Fibroblast of skin of scalp (primary cell): ENCODE data around the gene LYRM4.

Experiments
- DNase-seq: peaks from one replicate; pipeline ENCODE4 v3.0.0-alpha.2; 2013

The LYRM4 gene

DNA sequence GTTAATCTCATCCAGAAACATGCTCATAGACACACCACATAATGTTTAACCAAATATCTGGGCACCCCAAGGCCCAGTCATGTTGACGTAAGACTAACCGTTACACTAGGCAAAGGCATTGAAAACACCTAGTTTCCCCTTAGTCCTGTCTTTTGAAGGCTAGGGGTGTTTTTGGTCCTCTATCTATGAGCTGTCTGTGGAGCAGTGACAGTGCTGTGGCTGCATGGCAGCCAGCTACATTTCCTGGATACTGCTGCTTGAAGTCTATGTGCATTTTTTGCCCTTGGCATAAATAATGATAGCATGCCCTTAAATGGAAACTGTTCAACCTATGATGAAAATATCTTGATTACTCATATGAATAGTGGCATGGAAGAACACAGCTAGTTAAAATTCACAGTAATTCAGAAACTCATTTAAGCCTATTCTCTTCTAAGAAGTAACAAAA is 19.2 kb upstream of the LYRM4 start:
- peak; percentile 33 for DNase-seq

DNA sequence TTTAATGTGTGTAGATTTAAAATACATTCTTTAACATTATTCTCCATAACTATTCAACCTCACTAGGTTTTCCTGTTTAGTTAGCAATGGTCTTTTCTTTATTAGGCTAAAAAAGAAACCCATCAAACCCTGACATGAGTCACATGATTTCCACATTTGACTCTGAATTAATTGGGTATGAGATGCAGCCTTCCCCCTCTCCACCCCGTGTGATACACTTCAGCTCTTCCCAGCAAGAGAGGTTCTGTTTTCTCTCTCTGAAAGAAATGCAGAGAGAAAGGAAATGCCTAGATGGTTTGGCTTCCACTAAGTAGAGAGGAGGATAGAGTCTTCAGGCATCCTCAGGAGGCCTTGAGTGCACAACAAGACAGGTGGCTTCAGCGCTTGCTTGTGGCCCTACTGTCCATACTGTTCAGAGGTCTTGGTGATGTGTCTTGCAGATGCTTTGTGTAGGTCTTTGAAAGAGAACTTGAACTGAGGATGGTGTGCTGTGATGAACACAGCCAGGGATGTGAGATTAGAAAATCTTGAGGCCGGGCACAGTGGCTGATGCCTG is 17.9 kb upstream of the LYRM4 start:
- DNase-seq: no peak

DNA sequence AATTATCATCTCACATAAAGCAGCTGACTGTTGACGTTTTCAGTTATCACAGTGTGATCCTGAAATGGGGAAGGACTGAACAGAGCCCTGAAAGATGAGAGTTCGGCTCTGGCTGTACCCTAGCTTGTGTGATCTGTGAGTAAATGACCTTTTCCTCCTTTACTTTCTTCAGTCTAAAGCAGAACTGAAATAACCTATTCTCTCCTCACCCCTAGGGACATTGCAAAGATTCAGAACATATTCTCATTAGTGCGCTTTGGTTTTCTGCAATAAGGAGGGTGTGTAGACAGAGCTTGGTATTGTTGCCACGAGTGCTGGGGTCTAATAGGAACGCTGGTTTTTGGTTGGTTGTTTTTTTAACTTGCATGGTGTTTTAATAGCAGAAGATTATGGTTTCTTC is 17.3 kb upstream of the LYRM4 start:
- DNase-seq: no peak

DNA sequence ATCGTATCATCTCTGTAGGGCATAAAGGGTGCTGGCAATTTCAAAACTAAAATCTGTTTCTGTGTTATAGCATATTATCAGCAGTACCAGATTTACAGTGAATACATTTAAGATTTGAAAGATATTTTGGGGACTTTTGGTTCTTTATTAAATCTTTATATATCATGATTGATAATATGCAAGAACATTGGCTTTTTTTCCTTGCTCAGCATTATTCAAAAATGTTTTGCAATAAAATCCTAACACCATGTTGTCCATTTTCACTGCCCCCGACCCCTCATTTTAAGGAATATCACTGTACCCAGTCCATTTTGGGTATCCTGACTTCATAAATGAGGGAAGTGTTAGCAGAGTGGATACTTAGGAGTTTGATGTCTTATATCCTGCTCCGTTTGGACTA is 16.8 kb upstream of the LYRM4 start:
- no peak for DNase-seq

DNA sequence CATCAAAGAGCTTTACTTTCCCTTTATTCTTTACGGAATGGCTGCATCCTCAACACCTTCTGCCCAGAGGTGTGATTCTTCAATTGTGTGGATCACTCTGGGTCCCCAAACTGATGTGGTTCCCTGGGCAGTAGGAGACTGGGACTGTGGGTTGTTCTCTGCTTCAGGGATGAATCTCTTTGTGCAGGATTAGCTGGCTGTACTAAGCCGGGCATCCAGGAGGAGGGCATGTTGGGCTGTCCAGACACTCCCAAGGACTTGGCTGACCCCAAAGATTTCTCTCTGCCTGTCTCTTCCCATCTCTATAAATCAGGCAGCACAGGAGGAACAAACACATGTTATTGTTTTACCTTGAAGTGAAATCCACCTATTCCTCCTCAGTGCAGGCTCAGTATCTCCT is 15.8 kb upstream of the LYRM4 start:
- DNase-seq: no peak

DNA sequence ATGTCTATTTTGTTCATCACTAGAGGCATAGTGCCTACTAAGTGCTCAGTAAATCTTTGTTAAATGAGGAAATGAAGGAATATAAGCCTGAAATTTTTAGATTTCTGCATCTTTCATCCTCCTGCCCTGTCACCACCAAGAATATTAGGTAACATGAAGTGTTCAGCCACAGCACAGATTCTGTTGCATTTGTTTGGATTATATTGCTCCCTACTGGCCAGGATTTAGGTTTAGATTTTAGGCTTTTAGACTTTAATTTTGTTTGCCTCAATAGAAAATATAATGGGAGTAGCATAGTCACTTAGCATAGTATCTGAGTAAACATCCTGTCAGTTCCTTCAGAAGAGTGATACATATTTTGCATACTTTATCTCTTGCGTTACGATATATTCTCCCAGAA is 14.7 kb upstream of the LYRM4 start:
- peak; percentile 21 for DNase-seq

DNA sequence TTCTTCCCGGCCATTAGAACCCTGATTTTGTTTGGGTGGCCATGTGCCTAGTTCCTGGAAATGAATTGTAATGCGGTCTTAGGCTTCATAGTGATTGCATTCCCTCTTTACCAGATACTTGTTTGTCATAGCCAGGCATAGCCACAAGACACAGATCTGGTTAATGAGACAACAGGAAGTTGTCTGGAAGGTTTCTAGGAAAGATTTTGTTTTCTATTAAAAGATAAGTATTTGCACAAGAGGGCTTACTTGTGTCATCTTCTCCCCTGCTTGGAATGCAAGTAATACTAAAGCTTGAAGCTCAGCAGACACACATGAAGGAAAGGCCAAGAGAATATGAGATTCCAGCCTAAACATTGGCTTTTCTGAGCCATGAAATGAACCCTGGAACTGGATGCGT is 13.5 kb upstream of the LYRM4 start:
- DNase-seq: no peak

DNA sequence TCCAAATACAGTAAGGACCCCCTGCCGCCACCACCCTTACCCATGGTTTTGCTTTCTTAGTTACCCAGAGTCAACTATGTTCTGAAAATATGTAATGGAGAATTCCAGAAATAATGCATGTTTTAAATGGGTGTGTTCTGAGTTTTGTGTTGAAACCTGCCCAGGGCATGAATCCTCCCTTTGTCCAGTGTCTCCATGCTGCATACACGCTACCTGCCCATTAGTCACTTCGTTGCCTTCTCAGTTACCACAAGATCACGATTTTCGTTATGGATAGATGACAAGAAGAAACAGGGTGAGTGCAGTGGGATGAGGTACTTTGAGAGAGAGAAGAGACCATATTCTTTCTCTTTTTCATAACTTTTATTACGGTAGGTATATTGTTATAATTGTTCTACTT is 11.2 kb upstream of the LYRM4 start:
- no peak for DNase-seq

DNA sequence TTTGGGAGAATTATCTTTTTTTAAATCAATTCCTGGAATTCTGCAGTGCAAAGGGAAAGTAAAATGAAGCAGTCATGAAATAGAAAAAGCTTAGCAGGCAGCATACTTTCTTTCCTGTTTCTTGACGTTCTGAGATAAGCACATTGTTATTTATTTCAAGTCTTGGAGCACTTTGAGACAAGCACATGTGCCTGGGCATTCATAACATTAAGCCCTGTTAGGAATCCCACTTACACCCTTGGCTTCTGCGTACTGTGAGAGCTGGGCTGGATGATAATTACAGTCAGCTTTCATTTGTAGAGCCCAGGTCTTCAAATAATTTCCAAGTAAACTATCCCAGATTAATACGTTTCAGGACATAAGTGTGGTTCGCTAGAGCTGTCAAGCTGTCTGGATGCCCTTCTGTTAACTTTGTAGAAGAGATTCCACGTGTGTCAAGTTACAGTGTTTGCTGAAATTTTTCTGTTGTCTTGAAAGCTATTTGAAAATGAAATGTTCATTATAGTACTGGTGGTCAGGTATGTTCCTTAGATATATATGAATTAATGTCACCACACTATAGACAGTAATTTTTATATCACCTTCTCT is 9.4 kb upstream of the LYRM4 start:
- DNase-seq: no peak

DNA sequence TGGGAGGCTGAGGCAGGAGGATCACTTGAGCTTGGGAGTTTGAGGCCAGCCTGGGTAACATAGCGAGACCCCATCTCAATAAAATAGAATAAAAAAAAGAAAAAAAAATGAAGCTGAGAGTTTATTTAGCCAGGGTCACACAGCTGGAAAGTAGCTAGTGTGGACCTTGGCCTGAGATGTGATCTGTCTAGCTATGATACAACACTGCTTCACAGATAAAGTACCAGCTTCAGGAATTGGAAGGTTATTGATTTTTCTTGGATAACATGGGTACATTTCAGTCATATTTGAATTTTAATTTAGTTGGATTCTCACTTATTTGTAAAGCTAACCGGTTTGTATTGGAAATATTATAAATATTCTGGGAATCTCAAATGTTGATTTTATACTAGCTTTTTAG is 5.7 kb upstream of the LYRM4 start:
- DNase-seq: no peak

DNA sequence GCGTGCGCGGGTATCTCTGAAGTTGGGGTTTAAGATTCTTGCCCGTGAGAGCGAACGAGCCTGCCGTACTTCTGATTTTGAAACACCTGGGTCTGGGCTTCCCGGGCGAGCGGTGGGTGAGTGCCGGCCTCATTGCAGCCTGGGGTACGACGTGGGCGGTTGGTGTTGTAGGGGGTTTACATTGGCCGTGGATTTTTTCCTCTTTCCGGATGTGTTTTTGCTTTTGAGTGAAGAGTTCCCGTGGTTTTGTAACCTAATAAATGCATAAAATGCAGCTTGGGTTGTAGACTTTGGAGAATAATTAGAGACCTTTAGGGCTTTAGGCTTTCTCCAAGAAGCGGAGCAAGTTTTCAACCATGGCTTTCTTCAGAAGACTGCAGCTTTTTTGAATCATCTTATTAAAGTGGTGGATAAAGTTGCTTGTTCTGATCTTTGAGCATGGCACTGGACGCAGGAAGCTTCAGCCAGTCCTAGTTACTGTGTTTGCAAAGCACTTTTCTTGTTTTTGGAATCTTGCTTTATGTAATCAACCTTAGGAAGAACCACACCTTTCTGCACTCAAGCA is 877 bp upstream of the LYRM4 start:
- DNase-seq: no peak

DNA sequence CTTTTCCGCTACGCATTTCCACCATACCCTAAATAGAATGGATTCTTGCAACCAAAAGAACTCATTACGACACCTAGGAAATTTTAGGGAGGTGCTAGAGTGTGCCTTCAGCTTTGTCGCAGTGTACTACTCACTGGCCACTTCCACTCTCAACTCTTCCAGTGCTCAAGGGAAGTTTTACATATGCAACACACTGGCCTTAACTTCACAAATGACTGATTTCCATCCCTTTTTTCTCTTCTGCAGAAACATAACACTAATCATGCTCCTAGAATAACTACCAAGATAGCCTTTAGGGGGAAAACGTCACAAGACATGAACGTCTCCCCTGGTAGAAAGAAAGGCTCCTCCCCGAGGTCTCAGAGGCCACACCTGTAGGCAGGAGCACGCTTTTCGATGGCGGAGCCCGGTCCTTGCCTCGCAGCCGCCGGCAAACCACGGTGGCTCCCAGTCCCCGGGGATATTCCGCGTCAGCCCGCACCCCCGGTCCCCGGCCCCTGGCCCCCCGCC is 584 bp downstream of the LYRM4 start:
- peak; percentile 43 for DNase-seq

DNA sequence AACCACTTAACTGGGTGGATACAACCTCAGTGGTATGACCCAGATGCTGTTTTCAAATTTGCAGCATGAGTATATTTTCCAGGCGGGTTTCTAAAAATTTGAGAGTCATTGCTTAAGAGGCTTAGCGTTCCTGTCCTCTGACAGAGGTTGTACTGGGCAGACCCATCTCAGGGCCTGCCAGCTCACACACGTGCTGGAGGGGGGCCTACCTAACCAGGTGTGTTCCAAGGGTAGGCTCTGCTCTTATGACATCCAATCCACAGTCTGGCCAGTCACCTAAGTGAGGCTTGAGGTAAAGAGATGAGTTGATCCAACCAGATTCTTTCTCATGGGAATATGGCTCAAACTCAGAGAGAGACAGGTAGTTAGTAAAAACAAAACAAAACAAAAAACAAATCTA is 1.3 kb downstream of the LYRM4 start:
- no peak for DNase-seq

DNA sequence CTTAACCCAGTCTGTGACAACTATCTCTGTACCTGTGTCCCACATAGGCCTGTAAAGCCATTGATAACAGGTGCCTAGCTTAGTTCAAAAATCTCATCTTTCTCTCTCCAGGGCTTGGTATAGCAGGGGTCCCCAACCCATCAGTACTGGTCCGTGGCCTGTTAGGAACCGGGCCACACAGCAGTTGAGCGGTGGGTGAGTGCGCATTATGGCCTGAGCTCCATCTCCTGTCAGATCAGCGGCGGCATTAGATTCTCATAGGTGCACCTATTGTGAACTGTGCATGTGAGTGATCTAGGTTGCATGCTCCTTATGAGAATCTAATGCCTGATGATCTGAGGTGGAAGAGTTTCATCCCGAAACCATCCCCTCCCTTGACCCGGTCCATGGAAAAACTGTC is 3.4 kb downstream of the LYRM4 start:
- DNase-seq: no peak

DNA sequence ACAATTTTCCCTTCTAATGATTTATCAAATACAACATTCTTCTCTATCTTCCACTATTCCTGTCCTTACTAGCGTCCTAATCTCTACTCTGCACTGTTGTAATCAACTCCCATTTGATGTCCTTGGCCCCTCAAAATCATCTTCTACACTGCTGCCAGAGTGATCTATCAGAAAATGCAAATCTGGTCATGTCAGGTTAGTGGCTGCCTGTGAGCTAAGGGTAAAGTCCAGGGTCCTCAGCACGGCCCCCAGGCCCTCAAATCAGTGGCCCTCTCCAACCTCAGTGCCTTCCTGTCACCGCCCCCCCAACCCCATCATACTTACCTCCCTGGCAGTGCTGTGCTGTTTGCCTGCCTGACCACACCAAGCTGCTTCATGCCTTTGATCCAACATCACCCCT is 3.8 kb downstream of the LYRM4 start:
- DNase-seq: no peak

DNA sequence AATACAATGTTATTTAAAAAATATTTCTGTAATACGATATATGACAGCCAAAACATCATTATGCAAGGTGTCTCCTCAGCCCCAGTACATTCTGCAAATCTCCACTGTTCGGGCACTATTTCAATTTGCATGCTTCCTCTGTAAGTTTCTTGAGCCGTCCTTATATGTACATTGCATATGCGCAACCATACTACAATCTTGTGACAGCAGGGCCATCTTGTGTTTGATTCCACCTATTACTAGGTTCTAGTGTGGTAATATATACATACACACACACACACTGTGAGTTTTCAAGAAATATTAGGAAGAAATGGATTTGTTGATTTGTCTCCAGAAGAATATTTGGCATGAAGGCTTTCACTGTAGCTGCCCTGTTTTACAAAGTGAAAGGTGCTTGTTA is 9.8 kb downstream of the LYRM4 start:
- DNase-seq: peak; percentile 15

DNA sequence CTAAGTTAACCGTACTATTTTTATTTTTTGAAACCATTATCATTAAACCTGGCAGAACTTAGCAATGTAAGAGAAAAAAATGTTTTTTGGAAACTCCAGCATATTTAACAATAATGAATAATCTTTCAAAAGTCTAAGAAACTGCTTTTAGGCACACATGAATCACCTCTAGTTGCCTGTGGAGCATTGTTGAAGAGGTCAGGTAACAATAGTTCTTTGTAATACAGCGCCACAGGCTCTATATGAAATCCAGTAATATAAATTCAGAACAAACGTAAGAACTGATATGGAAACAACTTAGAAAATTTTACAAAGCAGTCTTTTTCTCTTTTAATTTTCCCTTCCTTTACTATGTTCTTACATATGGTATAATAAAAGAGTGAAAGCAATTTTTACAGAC is 10.3 kb downstream of the LYRM4 start:
- no peak for DNase-seq

DNA sequence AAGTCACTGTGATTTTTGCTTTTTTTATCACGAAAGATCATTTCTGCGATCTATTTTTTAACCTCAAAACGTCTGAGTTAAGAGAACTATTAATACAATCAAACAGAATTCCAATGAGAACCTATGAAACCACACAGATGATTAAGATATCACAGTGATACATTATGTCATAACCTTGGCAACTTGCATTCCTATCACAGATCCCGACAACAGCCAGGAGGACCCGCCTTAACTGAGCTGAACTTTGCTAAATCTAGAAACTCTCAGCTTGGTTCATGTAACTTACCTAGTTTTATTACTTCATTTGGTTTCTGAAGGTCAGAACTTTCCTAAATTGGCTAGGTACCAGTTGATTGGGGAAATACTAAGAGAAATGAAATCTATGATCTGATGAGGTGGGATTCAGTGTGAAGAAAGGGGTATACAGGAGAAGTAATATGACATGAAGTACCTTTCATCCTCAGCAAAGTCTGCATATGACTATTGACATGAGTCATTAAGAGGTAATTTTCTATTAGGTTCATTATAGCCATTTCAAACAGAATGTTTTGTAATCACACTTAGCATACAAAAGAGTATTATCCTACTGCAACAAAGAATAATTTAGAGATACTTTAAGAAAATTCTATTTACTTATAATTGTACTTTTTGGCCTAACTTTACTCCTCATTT is 11.2 kb downstream of the LYRM4 start:
- no peak for DNase-seq

DNA sequence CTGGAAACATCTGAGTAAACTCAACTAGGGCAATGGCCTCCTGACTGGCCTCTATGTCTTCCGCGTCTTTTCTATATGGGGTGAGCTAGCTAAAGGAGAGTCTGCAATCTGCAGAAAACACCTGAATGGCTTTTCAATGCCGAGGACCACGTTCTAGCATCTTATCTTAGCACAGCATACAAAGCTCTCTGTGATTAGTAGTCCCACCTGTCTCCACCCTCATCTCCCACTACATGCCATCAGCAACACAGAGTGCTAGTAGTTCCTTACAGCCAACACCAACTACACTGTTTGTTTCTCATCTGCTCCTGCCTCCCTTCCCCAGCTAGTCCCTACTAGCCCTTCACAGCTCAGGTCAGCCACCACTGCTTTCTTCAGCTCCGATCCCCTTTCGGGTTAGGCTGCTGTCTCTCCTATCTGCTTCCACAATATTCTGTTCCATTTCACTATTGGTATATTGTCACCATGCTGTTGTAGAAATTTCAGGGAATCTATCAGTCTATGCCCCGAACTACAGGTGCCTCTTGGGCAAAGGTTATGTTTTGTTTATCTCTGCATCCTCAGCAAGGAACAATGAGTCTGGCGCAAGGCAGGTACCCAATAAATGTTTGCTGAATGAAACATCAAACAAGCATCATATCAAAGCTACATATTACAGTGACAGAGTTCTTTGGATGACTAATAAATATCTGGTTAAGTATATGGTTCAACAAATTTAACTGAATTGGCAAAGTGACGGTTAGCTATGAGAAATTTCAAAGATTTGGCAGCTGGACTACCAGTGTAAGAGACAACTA is 12.2 kb downstream of the LYRM4 start:
- no peak for DNase-seq

DNA sequence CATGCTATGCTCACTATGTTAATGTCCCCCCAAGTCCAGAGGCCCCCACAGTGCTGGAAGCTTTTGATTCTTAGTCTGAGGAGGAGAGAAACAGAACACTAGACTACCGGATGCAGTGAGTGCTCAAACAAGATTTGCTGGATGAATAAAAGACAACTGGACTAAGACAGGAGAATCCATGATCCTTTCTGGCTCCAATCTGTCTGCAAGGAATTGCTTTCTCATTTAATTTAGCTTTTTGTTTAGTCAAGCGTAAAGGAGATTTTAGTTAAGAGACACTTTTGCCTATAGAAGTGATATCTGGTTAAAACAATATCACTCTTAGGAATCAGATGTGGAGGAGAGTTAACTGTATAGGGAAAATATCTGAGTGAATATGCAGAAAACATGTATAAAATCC is 13.5 kb downstream of the LYRM4 start:
- no peak for DNase-seq

DNA sequence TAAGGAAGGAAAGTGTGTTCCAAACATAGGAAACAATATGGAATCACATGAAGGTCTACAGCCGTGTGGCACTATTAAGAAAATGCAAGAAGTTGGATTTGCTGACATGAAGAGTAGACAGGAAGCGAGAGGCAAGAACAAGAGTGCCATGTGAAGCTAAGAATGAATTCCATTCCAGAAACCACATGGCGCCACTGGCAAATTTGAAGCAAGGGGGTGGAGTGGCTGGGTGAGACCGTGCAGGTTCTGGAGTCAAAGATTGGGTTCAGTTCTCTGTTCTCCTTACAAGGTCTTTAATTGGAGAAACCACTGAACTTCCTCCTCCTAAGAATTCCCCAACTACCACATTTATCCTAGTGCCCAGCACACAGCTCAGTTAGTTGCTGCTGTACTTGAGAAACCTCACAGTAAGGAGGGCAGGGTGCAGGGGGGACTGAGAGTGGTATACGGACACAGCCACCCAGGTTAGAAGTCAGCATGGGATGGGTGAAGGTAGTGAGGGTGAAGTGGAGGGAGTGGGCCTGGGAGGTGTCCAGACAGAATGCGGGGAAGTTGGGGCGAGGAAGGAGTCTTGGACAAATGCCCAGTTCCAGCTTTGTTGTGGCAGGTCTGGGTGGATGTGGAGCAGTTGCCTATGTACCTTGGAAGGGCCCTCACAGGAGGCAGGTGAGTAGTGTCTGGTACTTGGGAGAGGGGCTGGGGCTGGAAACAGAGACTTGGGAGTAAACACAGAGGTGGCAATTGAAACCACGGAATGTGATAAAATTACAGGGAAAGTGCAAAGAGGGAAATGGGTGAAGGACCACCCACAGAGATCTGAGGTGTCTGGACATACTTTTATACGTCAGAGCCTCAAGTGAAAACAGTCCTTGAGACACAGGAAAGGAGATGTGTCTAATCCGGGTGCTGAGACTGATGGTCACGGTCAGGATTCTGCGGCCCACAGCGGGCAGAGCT is 14.3 kb downstream of the LYRM4 start:
- peak; percentile 16 for DNase-seq

DNA sequence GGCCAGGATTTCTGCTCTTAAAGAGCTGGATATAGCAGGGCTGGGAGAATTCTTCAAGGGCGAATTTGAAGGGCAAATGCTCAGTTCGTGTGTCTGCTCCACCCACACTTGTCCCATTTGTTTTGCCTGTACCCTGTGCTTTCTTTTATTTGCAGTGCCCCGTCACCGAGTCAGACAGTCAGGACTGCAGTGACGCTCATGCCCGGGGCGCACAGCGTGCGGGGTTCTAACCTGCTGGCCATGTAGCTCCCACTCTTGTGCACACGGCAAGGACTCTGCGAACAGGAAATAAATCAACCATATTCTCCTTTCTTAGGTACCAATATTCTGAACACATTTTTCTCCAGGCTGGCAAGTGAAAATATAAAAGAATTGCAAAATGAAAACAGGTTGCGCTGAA is 17.7 kb downstream of the LYRM4 start:
- DNase-seq: no peak
